ENCODE measurements around the gene UIMC1. TPM values are rescaled to one million over a fixed set of nuclear protein-coding genes. Genes with fewer than 3 reads are reported as not detected.

The UIMC1 gene
- total RNA-seq, 1 experiment from 2014 or later, result 46.8 TPM

- H3K36me3 ChIP-seq (ENCODE audit: insufficient read depth, low read length, poor library complexity, severe bottlenecking), result peaks cover 39% of the 10 kb centered on the region
- no TSS peak for BruUV-seq (replicated peaks)
- H3K4me1 ChIP-seq (ENCODE audit: insufficient read depth, low read length, poor library complexity, severe bottlenecking), result no peaks in the 10 kb centered on the region
- no peak for TF ChIP-seq EZH2 (IDR thresholded peaks at IDR 0.05; ENCODE audit: borderline replicate concordance, low read depth, low read length, poor library complexity, severe bottlenecking)
- TF ChIP-seq, protein P1, sequence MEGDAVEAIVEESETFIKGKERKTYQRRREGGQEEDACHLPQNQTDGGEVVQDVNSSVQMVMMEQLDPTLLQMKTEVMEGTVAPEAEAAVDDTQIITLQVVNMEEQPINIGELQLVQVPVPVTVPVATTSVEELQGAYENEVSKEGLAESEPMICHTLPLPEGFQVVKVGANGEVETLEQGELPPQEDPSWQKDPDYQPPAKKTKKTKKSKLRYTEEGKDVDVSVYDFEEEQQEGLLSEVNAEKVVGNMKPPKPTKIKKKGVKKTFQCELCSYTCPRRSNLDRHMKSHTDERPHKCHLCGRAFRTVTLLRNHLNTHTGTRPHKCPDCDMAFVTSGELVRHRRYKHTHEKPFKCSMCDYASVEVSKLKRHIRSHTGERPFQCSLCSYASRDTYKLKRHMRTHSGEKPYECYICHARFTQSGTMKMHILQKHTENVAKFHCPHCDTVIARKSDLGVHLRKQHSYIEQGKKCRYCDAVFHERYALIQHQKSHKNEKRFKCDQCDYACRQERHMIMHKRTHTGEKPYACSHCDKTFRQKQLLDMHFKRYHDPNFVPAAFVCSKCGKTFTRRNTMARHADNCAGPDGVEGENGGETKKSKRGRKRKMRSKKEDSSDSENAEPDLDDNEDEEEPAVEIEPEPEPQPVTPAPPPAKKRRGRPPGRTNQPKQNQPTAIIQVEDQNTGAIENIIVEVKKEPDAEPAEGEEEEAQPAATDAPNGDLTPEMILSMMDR (conservative IDR thresholded peaks at IDR 0.05; ENCODE audit: low read depth, low read length), result no peak
- ChIA-PET POLR2A (ENCODE audit: low non-redundant PET) (no interaction called here), CTCF (no interaction called here)
- no peak for DNase-seq (ENCODE audit: low spot score)
- intact Hi-C loops (cut with micrococcal nuclease; ENCODE audit: unreplicated experiment), result no loop called here
- no peak overlapping the region for H3K27ac ChIP-seq (ENCODE audit: low read depth, low read length, poor library complexity, severe bottlenecking)
- no peaks in the 10 kb centered on the region for H3K9me3 ChIP-seq (ENCODE audit: low read depth, low read length, poor library complexity, severe bottlenecking)
- no peaks in the 10 kb centered on the region for H3K27me3 ChIP-seq (replicated peaks; ENCODE audit: insufficient read depth, low read depth, low read length, poor library complexity)
- no peak overlapping the region for H3K4me3 ChIP-seq (ENCODE audit: low read depth, low read length, poor library complexity, severe bottlenecking)
These were observed 39.1 kb upstream of the UIMC1 start for GRCh38 chr5:177045631-177046030.

DNA sequence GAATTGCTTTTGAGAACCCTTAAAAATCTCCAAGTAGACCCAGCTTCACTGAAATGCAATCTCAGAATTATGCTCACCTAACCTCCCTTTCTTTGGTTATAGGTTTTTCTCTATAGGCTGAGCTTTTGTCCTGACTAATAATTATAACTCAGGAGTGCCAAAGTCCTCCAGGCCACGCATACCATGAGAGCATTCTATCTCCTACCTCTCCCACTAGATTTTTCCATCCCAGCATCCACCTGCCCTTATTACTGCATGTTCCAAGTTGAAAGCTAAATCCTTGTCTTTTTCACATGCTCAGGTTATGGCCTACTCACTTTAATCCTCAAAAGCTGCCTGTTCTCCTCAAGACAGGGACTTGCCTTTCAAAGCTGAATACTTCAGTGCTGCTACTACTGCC, 38.1 kb upstream of the UIMC1 start:
- H3K4me1 ChIP-seq (ENCODE audit: insufficient read depth, low read length, poor library complexity, severe bottlenecking), result no peaks in the 10 kb centered on the region
- no TSS peak for BruUV-seq (replicated peaks)

GRCh38 chr5:177043958-177044357, 37.4 kb upstream of the UIMC1 start:
- intact Hi-C loops (cut with micrococcal nuclease; ENCODE audit: unreplicated experiment), result no loop called here

More for the DNA sequence above, 38.1 kb upstream of the UIMC1 start:
- H3K27me3 ChIP-seq (replicated peaks; ENCODE audit: insufficient read depth, low read depth, low read length, poor library complexity), result no peaks in the 10 kb centered on the region
- POLR2A ChIA-PET (ENCODE audit: low non-redundant PET), result interaction anchor here (0.6 kb wide), 1 partner anchor 453 kb away, joined by 4 read pairs; no protein-coding TSS in a partner anchor
- DNase-seq (ENCODE audit: low spot score), result no peak
- no peak overlapping the region for H3K4me3 ChIP-seq (ENCODE audit: low read depth, low read length, poor library complexity, severe bottlenecking)
- CTCF ChIA-PET, result no interaction called here
- H3K36me3 ChIP-seq (ENCODE audit: insufficient read depth, low read length, poor library complexity, severe bottlenecking), result peaks cover 39% of the 10 kb centered on the region
- H3K9me3 ChIP-seq (ENCODE audit: low read depth, low read length, poor library complexity, severe bottlenecking), result no peaks in the 10 kb centered on the region
- TF ChIP-seq, protein P1 (conservative IDR thresholded peaks at IDR 0.05; ENCODE audit: low read depth, low read length), result no peak
- TF ChIP-seq EZH2 (IDR thresholded peaks at IDR 0.05; ENCODE audit: borderline replicate concordance, low read depth, low read length, poor library complexity, severe bottlenecking), result no peak
- intact Hi-C loops (cut with micrococcal nuclease; ENCODE audit: unreplicated experiment), result no loop called here
- H3K27ac ChIP-seq (ENCODE audit: low read depth, low read length, poor library complexity, severe bottlenecking), result no peak overlapping the region

More at GRCh38 chr5:177043958-177044357, 37.4 kb upstream of the UIMC1 start:
- no peaks in the 10 kb centered on the region for H3K27me3 ChIP-seq (replicated peaks; ENCODE audit: insufficient read depth, low read depth, low read length, poor library complexity)
- TF ChIP-seq, protein P1 (conservative IDR thresholded peaks at IDR 0.05; ENCODE audit: low read depth, low read length), result no peak
- TF ChIP-seq EZH2 (IDR thresholded peaks at IDR 0.05; ENCODE audit: borderline replicate concordance, low read depth, low read length, poor library complexity, severe bottlenecking), result no peak
- no peaks in the 10 kb centered on the region for H3K4me1 ChIP-seq (ENCODE audit: insufficient read depth, low read length, poor library complexity, severe bottlenecking)
- H3K27ac ChIP-seq (ENCODE audit: low read depth, low read length, poor library complexity, severe bottlenecking), result no peak overlapping the region
- DNase-seq (ENCODE audit: low spot score), result no peak
- BruUV-seq (replicated peaks), result no TSS peak
- POLR2A ChIA-PET (ENCODE audit: low non-redundant PET), result interaction anchor here (0.6 kb wide), 1 partner anchor 454 kb away, joined by 4 read pairs; no protein-coding TSS in a partner anchor
- no peaks in the 10 kb centered on the region for H3K9me3 ChIP-seq (ENCODE audit: low read depth, low read length, poor library complexity, severe bottlenecking)
- CTCF ChIA-PET, result no interaction called here
- no peak overlapping the region for H3K4me3 ChIP-seq (ENCODE audit: low read depth, low read length, poor library complexity, severe bottlenecking)
- peaks cover 39% of the 10 kb centered on the region for H3K36me3 ChIP-seq (ENCODE audit: insufficient read depth, low read length, poor library complexity, severe bottlenecking)

All from A673 (cell line).